Suprapubic skin (tissue), 4 donors: ENCODE data around the gene EIF2S3. TPM values are rescaled to one million over a fixed set of nuclear protein-coding genes. Genes with fewer than 3 reads are reported as not detected.

Experiments used
- DNase-seq, 2 donors: peaks; one replicate each; pipeline ENCODE4 v3.0.0-alpha.2; 2019; ENCODE audit warnings: low spot score in 2 of 2
- H3K27ac ChIP-seq: fragments of 200-600 bp; sonication (generic); one replicate; pipeline ENCODE4 v1.5.1; 2019
- H3K27me3 ChIP-seq: fragments of 200-600 bp; sonication (generic); one replicate; pipeline ENCODE4 v1.5.1; 2019
- H3K36me3 ChIP-seq: fragments of 200-600 bp; sonication (generic); one replicate; pipeline ENCODE4 v1.5.1; 2019
- H3K4me1 ChIP-seq: fragments of 200-600 bp; sonication (generic); one replicate; pipeline ENCODE4 v1.5.1; 2019
- H3K4me3 ChIP-seq: fragments of 200-600 bp; sonication (generic); one replicate; pipeline ENCODE4 v1.5.1; 2019; ENCODE audit warnings: mild to moderate bottlenecking
- H3K9me3 ChIP-seq: fragments of 200-600 bp; sonication (generic); one replicate; pipeline ENCODE4 v1.5.1; 2019
- EP300 ChIP-seq: sonication (generic); formaldehyde crosslinking; IDR thresholded peaks from one replicate; pipeline ENCODE4 v1.6.1; 2017; ENCODE audit warnings: antibody characterized with exemption
- POLR2A ChIP-seq, 2 donors: fragments of 450-650 bp; IDR thresholded peaks; one replicate each; pipeline ENCODE4 v1.6.1; 2017; ENCODE audit warnings: antibody characterized with exemption in 2 of 2, mild to moderate bottlenecking in 2 of 2, moderate library complexity in 2 of 2
- POLR2AphosphoS5 ChIP-seq, 3 donors: sonication (generic); formaldehyde crosslinking; IDR thresholded peaks; one replicate each; pipeline ENCODE4 v1.6.1; 2017; ENCODE audit warnings: antibody characterized with exemption in 3 of 3
- WGBS: methylation state at CpG from one replicate; pipeline ENCODE4 v1.1.5; 2018; 5-methylcytosine and 5-hydroxymethylcytosine counted together
- total RNA-seq, 4 donors: library from RNA; depleted of rRNA; stranded (reverse); fragments of >200 nt; gene quantifications; one replicate each; pipeline ENCODE4 v1.1.0, GENCODE V29; 2016
- TF ChIP-seq, protein P1 (sequence below), 2 donors: fragments of 200-600 bp in 1 of 2; fragments of 450-650 bp in 1 of 2; sonication (generic) in 1 of 2; IDR thresholded peaks; one replicate each; pipeline ENCODE4 v1.5.1; 2016 to 2019; ENCODE audit warnings: antibody characterized with exemption in 2 of 2, mild to moderate bottlenecking in 1 of 2, moderate library complexity in 1 of 2

Gene EIF2S3
- total RNA-seq, 4 donors from 2014 or later = 111 to 118 (median 115) TPM

- no peaks in the 10 kb centered on the region for H3K27me3 ChIP-seq
- H3K36me3 ChIP-seq = no peaks in the 10 kb centered on the region
Measured at GRCh38 chrX:24023972-24024669, 30.6 kb upstream of the EIF2S3 start.

GRCh38 chrX:24024819-24025740 lies 29.7 kb upstream of the EIF2S3 start:
- H3K9me3 ChIP-seq = no peaks in the 10 kb centered on the region
- H3K4me3 ChIP-seq = peak overlapping the region; percentile 79
- 31% methylated on average over 50 of the region's 111 CpGs for WGBS
- H3K4me1 ChIP-seq = no peaks in the 10 kb centered on the region
- peak overlapping the region; percentile 98 for H3K27ac ChIP-seq
- TF ChIP-seq POLR2AphosphoS5 (IDR thresholded peaks at IDR 0.05) = no peak
- TF ChIP-seq, protein P1, sequence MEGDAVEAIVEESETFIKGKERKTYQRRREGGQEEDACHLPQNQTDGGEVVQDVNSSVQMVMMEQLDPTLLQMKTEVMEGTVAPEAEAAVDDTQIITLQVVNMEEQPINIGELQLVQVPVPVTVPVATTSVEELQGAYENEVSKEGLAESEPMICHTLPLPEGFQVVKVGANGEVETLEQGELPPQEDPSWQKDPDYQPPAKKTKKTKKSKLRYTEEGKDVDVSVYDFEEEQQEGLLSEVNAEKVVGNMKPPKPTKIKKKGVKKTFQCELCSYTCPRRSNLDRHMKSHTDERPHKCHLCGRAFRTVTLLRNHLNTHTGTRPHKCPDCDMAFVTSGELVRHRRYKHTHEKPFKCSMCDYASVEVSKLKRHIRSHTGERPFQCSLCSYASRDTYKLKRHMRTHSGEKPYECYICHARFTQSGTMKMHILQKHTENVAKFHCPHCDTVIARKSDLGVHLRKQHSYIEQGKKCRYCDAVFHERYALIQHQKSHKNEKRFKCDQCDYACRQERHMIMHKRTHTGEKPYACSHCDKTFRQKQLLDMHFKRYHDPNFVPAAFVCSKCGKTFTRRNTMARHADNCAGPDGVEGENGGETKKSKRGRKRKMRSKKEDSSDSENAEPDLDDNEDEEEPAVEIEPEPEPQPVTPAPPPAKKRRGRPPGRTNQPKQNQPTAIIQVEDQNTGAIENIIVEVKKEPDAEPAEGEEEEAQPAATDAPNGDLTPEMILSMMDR (IDR thresholded peaks at IDR 0.05) = no peak
- no peak for TF ChIP-seq EP300
- peak in 1 of 2 donors; percentile 85 for TF ChIP-seq POLR2A (IDR thresholded peaks at IDR 0.05)
- H3K36me3 ChIP-seq = no peaks in the 10 kb centered on the region
- H3K27me3 ChIP-seq = no peaks in the 10 kb centered on the region
- peak; percentile 90 for DNase-seq

More at GRCh38 chrX:24023972-24024669, 30.6 kb upstream of the EIF2S3 start:
- TF ChIP-seq POLR2A (IDR thresholded peaks at IDR 0.05) = no peak
- TF ChIP-seq, protein P1 (IDR thresholded peaks at IDR 0.05) = no peak
- no peak for TF ChIP-seq POLR2AphosphoS5 (IDR thresholded peaks at IDR 0.05)
- no peak for TF ChIP-seq EP300
- H3K4me1 ChIP-seq = peaks cover 3% of the 10 kb centered on the region
- no peak for DNase-seq
- peak overlapping the region; percentile 79 for H3K4me3 ChIP-seq
- H3K9me3 ChIP-seq = no peaks in the 10 kb centered on the region
- peak overlapping the region; percentile 98 for H3K27ac ChIP-seq
- WGBS = 42% methylated on average over 19 of the region's 19 CpGs

- Histone ChIP-seq H3K27ac (peak overlapping the region; percentile 98), H3K9me3 (no peaks in the 10 kb centered on the region), H3K27me3 (no peaks in the 10 kb centered on the region), H3K36me3 (no peaks in the 10 kb centered on the region), H3K4me3 (peak overlapping the region; percentile 79), H3K4me1 (no peaks in the 10 kb centered on the region)
- WGBS = 39% methylated on average over 12 of the region's 46 CpGs
- TF ChIP-seq, protein P1 (IDR thresholded peaks at IDR 0.05) = no peak
- TF ChIP-seq EP300 (no peak), POLR2A (IDR thresholded peaks at IDR 0.05) (peak in 1 of 2 donors; percentile 16)
- peak; percentile 65 for DNase-seq
Measured at GRCh38 chrX:24025741-24026403, 28.9 kb upstream of the EIF2S3 start.

DNA sequence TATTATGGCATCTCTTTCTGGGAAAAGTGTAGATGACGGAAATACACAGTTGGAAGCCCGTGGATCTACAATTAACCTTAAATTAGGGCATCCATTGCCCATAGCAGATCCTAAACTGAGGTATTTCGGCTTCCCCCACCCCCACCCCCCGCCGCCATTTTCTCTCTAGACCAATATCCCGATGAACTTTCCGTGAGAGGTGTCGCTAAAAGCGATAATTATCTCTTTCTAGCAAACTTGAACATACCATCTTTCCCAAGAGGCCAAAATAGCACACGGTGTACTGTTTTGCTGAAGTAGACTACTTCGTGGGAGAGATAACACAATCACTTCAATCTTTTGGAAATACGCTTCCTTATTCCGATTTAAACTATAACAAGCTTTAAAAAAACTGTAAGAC lies 28.3 kb upstream of the EIF2S3 start:
- peak overlapping the region; percentile 98 for H3K27ac ChIP-seq
- no peak for DNase-seq
- TF ChIP-seq EP300 = no peak
- TF ChIP-seq, protein P1 (IDR thresholded peaks at IDR 0.05) = no peak
- TF ChIP-seq POLR2AphosphoS5 (IDR thresholded peaks at IDR 0.05) = no peak
- no peak for TF ChIP-seq POLR2A (IDR thresholded peaks at IDR 0.05)
- H3K27me3 ChIP-seq = no peaks in the 10 kb centered on the region
- H3K36me3 ChIP-seq = no peaks in the 10 kb centered on the region
- H3K9me3 ChIP-seq = no peaks in the 10 kb centered on the region
- peak overlapping the region; percentile 79 for H3K4me3 ChIP-seq
- H3K4me1 ChIP-seq = no peaks in the 10 kb centered on the region
- 30% methylated on average over 13 of the region's 13 CpGs for WGBS
